Measurements from ENCODE around the gene TIPIN. TPM values are rescaled to one million over a fixed set of nuclear protein-coding genes. Genes with fewer than 3 reads are reported as not detected.
"Not testable (repeated sequence)": the region's sequence is repeated elsewhere in the genome, so short reads cannot be mapped to it uniquely, and the experiment has no call there.

Gene TIPIN
- total and polyA plus RNA-seq, 8 donors = 2.3 to 13.8 (median 3.1) TPM; not detected in 1

GRCh38 chr15:66388043-66388363 is 31.5 kb upstream of the TIPIN start:
- Histone ChIP-seq H3K27me3 (no peaks in the 10 kb centered on the region), H3K4me3 (peak overlapping the region; percentile 72 to 95 (median 77)), H3K4me1 (peaks cover 31 to 55% (median 40%) of the 10 kb centered on the region in 4 donors), H3K27ac (peak overlapping the region in 4 of 5 donors; percentile 92 to 97 (median 96)), H3K9me3 (no peaks in the 10 kb centered on the region), H3K36me3 (no peaks in the 10 kb centered on the region)
- DNase-seq = no peak
- intact Hi-C loops (cut with DNase I; ENCODE audit: low total_unique reads) = loop anchor here (5.0 kb wide), 1 partner anchor 109 kb away; the partner anchor contains the start of gene SNAPC5
- 10 to 22% (median 13%) methylated on average over 3 of the region's 3 CpGs for WGBS, 5 donors
- TF ChIP-seq POLR2A (IDR thresholded peaks at IDR 0.05) = no peak
- TF ChIP-seq EP300 (IDR thresholded peaks at IDR 0.05) = no peak
- TF ChIP-seq CTCF (IDR thresholded peaks at IDR 0.05) = no peak
- no peak for TF ChIP-seq POLR2AphosphoS5 (IDR thresholded peaks at IDR 0.05)

GRCh38 chr15:66387163-66388042 is 30.9 kb upstream of the TIPIN start:
- WGBS, 5 donors = 1 to 2% (median 1%) methylated on average over 14 to 62 of the region's 62 CpGs

GRCh38 chr15:66386204-66387123 is 30.0 kb upstream of the TIPIN start, which contains the start of gene MAP2K1:
TSS of gene MAP2K1 (plus strand) at chr15:66386912. CDS start at chr15:66387348, 436 bp downstream.
- intact Hi-C loops (cut with DNase I; ENCODE audit: low total_unique reads) = loop anchor here (5.0 kb wide), 1 partner anchor 111 kb away; the partner anchor contains the start of gene SNAPC5
- WGBS, 5 donors = 3 to 6% (median 4%) methylated on average over 15 to 69 of the region's 69 CpGs
- TF ChIP-seq POLR2A (IDR thresholded peaks at IDR 0.05) (peak in 1 of 4 donors; percentile 64), EP300 (IDR thresholded peaks at IDR 0.05) (no peak), POLR2AphosphoS5 (IDR thresholded peaks at IDR 0.05) (peak; percentile 84 to 97 (median 95)), CTCF (IDR thresholded peaks at IDR 0.05) (peak in 4 of 7 experiments; percentile 49 to 75 (median 56))

More at GRCh38 chr15:66387163-66388042, 30.9 kb upstream of the TIPIN start:
- Histone ChIP-seq H3K36me3 (no peaks in the 10 kb centered on the region), H3K27ac (peak overlapping the region; percentile 92 to 97 (median 96)), H3K4me3 (peak overlapping the region; percentile 72 to 95 (median 77)), H3K4me1 (peaks cover 31 to 55% (median 40%) of the 10 kb centered on the region in 4 donors), H3K27me3 (no peaks in the 10 kb centered on the region), H3K9me3 (no peaks in the 10 kb centered on the region)
- peak; percentile 67 to 84 for DNase-seq
- TF ChIP-seq CTCF (IDR thresholded peaks at IDR 0.05) (peak in 3 of 7 experiments; percentile 14 to 29 (median 14)), POLR2AphosphoS5 (IDR thresholded peaks at IDR 0.05) (peak in 1 of 3 donors; percentile 12), POLR2A (IDR thresholded peaks at IDR 0.05) (no peak)
- intact Hi-C loops (cut with DNase I; ENCODE audit: low total_unique reads) = loop anchor here (5.0 kb wide), 1 partner anchor 110 kb away; the partner anchor contains the start of gene SNAPC5

GRCh38 chr15:66381376-66381775 is 24.9 kb upstream of the TIPIN start:
- H3K27me3 ChIP-seq; intact Hi-C loops (cut with DNase I; ENCODE audit: low total_unique reads); DNase-seq; H3K9me3 ChIP-seq; H3K4me3 ChIP-seq; H3K36me3 ChIP-seq; H3K27ac ChIP-seq: not testable (repeated sequence)
- peaks cover 7 to 13% (median 9%) of the 10 kb centered on the region in 4 donors for H3K4me1 ChIP-seq
- WGBS, 5 donors = 98 to 100% (median 100%) methylated on average over 2 of the region's 2 CpGs

More at GRCh38 chr15:66386204-66387123, 30.0 kb upstream of the TIPIN start, which contains the start of gene MAP2K1:
- Histone ChIP-seq H3K36me3 (no peaks in the 10 kb centered on the region), H3K27me3 (no peaks in the 10 kb centered on the region), H3K27ac (peak within 1 kb of the TSS; percentile 92 to 97 (median 96)), H3K4me3 (peak within 1 kb of the TSS; percentile 72 to 95 (median 77)), H3K9me3 (no peaks in the 10 kb centered on the region), H3K4me1 (peaks cover 31 to 49% (median 40%) of the 10 kb centered on the region in 4 donors)
- peak; percentile 99 for DNase-seq
